Measurements from ENCODE around the gene PBLD. TPM values are rescaled to one million over a fixed set of nuclear protein-coding genes. Genes with fewer than 3 reads are reported as not detected.
"Not testable (repeated sequence)": the region's sequence is repeated elsewhere in the genome, so short reads cannot be mapped to it uniquely, and the experiment has no call there.

Gene PBLD
- total RNA-seq, 1 donor from 2014 or later, result 3.4 TPM

GRCh38 chr10:68333440-68334431, 1.0 kb upstream of the PBLD start:
- intact Hi-C loops (cut with DNase I), result no loop called here
- ATAC-seq (ENCODE audit: poor library complexity) (no peak), DNase-seq (no peak)

DNA sequence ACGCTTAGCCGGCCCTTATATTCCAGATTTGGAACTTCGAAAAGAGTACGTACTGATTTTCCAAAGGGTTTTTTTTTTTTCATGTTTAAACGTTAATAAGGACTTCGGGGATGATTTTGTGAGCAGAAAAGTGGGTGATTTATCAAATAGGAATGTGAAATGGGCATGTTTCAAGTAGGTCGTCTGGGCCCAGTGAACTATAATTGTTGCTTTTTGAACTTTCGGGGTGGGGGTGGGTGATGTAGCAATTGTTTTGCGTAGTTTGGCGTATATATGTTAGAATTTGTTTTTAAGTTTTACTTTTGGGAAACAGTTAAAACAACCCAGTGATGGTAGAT, 299 bp upstream of the PBLD start:
- no peak for ATAC-seq (ENCODE audit: poor library complexity)
- intact Hi-C loops (cut with DNase I), result no loop called here
- no peak for DNase-seq

GRCh38 chr10:68331455-68332258, 1.1 kb downstream of the PBLD start, which contains the start of gene HNRNPH3:
HNRNPH3 (plus strand) TSS chr10:68332064; CDS start chr10:68337222, 5,158 bp downstream.
- peak; percentile 93 for ATAC-seq (ENCODE audit: poor library complexity)
- peak; percentile 98 for DNase-seq
- intact Hi-C loops (cut with DNase I), result no loop called here

DNA sequence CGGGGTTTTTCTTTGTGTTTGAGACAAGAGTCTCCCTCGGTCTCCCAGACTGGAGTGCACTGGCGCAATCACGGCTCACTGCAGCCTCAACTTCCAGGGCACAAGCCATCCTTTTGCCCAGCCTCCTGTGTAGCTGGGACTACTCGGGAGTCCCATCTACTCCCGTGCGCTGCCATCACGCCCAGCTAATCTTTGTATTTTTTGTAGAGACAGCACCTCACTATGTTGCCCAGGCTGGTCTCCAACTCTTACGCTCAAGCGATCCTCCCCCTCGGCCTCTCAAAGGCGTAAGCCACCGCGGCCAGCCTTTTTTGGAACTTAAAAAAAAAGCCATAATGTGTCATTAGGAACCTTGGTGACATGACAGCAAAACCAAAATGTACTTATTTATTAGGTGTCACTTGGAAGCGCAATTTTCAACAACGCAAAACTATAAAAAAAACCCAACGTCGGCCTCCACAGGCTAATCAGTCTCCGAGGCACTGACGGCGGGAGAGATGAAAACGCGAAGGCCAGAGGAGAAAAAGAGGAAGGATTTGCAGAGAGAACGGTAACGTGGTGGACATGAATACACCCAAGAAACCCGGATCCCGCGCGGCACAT, 1.8 kb downstream of the PBLD start:
- DNase-seq, result peak; percentile 50
- no peak for ATAC-seq (ENCODE audit: poor library complexity)
- intact Hi-C loops (cut with DNase I), result no loop called here

GRCh38 chr10:68329506-68329861, 3.2 kb downstream of the PBLD start:
- intact Hi-C loops (cut with DNase I), result loop anchor here (10.0 kb wide), 1 partner anchor 255 kb away; the partner anchor contains the start of gene HERC4

GRCh38 chr10:68327889-68328786, 4.6 kb downstream of the PBLD start:
- intact Hi-C loops (cut with DNase I), result loop anchor here (10.0 kb wide), 1 partner anchor 253 kb away; the partner anchor contains the start of gene HERC4
- no peak for ATAC-seq (ENCODE audit: poor library complexity)

More at GRCh38 chr10:68329506-68329861, 3.2 kb downstream of the PBLD start:
- DNase-seq (no peak), ATAC-seq (ENCODE audit: poor library complexity) (no peak)

GRCh38 chr10:68324396-68324795, 8.3 kb downstream of the PBLD start:
- intact Hi-C loops (cut with DNase I), result loop anchor here (10.0 kb wide), 1 partner anchor 250 kb away; the partner anchor contains the start of gene HERC4
- not testable (repeated sequence) for DNase-seq; ATAC-seq (ENCODE audit: poor library complexity)

More at GRCh38 chr10:68327889-68328786, 4.6 kb downstream of the PBLD start:
- no peak for DNase-seq

- DNase-seq (no peak), ATAC-seq (ENCODE audit: poor library complexity) (no peak)
- intact Hi-C loops (cut with DNase I), result no loop called here
Measured at GRCh38 chr10:68318331-68319059, 14.2 kb downstream of the PBLD start.

DNA sequence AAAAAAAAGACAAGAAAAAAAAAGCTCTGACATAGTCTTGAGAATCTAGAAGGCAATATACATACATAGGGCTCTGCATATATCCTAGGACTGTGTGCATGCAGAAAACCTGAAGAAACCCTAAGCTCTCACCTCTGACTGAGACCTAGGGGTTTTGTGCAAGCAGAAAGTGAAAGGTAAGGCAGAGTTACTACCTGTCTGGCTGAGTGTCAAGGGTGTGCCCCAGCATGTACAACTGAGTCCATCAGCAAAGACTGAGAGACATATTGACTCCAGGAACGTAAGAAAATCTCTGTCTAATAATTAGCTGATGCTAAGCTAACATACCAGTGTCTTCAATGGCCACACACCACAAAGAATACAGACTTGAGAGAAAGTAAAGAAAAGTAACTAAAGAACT, 17.1 kb downstream of the PBLD start:
- ATAC-seq (ENCODE audit: poor library complexity), result no peak
- no peak for DNase-seq
- intact Hi-C loops (cut with DNase I), result no loop called here

DNA sequence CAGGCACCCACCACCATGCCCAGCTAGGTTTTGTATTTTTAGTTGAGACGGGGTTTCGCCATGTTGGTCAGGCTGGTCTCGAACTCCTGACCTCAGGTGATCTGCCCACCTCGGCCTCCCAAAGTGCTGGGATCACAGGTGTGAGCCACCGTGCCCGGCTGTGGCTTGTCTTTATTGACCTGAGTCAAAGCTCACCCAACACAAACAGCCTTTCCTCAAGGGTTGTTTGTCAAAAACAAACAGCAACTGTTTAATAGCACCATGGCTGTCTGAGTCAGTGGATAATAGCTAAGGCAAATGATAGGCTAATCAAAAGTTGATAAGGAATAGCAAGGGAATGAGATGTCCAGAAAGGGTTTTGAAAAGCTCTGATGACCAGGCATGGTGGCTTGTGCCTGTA, 17.8 kb downstream of the PBLD start:
- DNase-seq; ATAC-seq (ENCODE audit: poor library complexity); intact Hi-C loops (cut with DNase I): not testable (repeated sequence)

DNA sequence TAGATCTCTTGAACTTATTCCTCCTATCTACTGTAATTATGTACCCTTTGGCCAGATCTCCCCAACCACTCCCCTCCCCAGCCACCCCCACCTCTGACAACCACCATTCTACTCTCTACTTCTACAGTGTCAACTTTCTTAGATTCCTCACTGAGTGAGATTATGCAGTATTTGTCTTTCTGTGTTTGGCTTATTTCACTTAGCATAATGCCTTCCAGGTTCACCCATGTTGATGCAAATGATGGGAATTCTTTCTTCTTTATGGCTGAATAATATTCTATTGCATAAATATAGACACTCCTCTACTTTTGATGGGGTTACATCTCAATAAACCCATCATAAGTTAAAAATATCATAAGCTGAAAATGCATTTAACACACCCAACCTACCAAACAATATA, 22.2 kb downstream of the PBLD start:
- no peak for DNase-seq
- ATAC-seq (ENCODE audit: poor library complexity), result no peak
- intact Hi-C loops (cut with DNase I), result no loop called here

GRCh38 chr10:68305854-68306253, 26.9 kb downstream of the PBLD start:
- no peak for DNase-seq
- ATAC-seq (ENCODE audit: poor library complexity), result no peak
- intact Hi-C loops (cut with DNase I), result no loop called here

GRCh38 chr10:68303849-68304412, 28.8 kb downstream of the PBLD start:
- ATAC-seq (ENCODE audit: poor library complexity), result no peak
- intact Hi-C loops (cut with DNase I), result loop anchor here (5.0 kb wide), 1 partner anchor 92 kb away; no protein-coding TSS in a partner anchor

DNA sequence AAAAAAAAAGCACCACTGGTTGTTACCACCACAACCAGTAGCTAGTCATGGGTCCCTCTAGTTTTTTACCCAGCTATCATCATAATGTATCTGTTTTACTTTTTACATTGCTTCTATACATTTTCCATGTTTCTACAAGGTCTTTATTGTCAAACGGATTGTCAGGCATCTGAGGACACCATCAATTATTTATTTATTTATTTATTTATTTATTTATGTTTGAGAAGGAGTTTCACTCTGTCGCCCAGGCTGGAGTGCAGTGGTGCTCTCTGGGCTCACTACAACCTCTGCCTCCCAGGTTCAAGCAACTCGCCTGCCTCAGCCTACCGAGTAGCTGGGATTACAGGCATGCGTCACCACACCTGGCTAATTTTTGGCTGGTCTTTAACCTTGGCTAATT, 29.9 kb downstream of the PBLD start:
- ATAC-seq (ENCODE audit: poor library complexity), result no peak
- no peak for DNase-seq
- intact Hi-C loops (cut with DNase I), result loop anchor here (5.0 kb wide), 1 partner anchor 91 kb away; no protein-coding TSS in a partner anchor

More at GRCh38 chr10:68303849-68304412, 28.8 kb downstream of the PBLD start:
- no peak for DNase-seq

DNA sequence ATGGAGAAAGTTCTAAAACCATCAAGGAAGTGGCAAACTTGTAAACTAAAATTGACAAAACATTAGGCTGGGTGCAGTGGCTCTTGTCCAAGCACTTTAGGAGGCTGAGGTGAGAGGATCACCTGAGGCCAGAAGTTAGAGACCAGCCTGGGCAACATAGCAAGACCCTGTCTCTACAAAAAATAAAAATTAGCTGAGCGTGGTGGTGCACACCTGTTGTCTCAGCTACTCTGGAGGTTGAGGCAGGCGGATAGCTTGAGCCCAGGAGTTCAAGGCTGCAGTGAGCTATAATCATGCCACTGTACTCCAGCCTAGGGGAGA, 30.3 kb downstream of the PBLD start:
- no peak for DNase-seq
- intact Hi-C loops (cut with DNase I), result loop anchor here (5.0 kb wide), 1 partner anchor 90 kb away; no protein-coding TSS in a partner anchor
- ATAC-seq (ENCODE audit: poor library complexity), result no peak

DNA sequence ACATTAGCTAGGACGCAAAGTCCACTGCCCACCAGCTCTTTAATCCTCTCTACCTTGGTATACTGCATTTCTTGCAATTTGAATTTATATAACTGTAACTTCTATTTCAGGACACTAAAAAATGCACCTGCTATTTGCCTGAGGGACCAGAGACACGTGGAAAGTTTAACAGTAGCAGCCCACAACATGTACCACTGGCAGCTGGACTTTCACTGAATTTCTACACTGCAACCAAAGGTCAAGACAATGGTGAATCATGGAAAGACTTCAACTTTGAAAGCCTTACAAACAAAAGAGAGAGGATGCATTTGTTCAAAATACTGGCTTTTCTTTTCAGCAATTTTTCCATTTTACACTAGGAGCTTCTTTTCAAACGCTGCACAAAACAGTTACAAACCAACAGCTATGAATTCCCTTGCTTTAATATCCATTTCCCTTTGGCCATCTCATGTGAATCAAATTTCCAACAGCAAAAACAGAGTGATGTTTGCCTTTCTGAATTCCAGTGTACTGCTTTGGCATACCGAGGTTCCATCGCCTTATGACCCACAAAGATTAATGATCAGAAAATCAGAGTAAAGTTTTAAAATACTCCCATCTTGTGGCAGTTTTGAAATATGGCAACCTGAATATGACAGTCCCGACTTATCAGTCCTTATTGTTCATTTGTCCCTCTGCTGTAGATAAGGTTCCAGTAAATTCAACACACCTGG, 30.8 kb downstream of the PBLD start:
- ATAC-seq (ENCODE audit: poor library complexity) (peak; percentile 86), DNase-seq (no peak)
- intact Hi-C loops (cut with DNase I), result loop anchor here (5.0 kb wide), 1 partner anchor 90 kb away; no protein-coding TSS in a partner anchor

Measured in Right ventricle myocardium superior (tissue), 1 donor.